Measurements from ENCODE around the gene GRIA3.

The GRIA3 gene

GRCh38 chrX:123167621-123168020, 16.5 kb upstream of the GRIA3 start:
- Histone ChIP-seq H3K4me1 (ENCODE audit: control insufficient read depth in 2 of 2, insufficient read depth in 1 of 2, low read depth in 1 of 2, low read length in 2 of 2) (no peaks in the 10 kb centered on the region), H3K14ac (ENCODE audit: low read length) (no peak overlapping the region), H3K27me3 (ENCODE audit: control insufficient read depth in 3 of 3, insufficient read depth in 3 of 3, low read depth in 1 of 3, low read length in 3 of 3) (no peaks in the 10 kb centered on the region), H4K8ac (ENCODE audit: low read depth, low read length) (no peak overlapping the region), H2BK15ac (ENCODE audit: low read length) (no peak overlapping the region), H3K36me3 (replicated peaks in 1 of 2; ENCODE audit: control insufficient read depth in 2 of 2, insufficient read depth in 2 of 2, low read length in 2 of 2) (no peaks in the 10 kb centered on the region), H3K9me3 (replicated peaks in 1 of 2; ENCODE audit: control insufficient read depth in 2 of 2, insufficient read depth in 1 of 2, low read depth in 1 of 2, low read length in 2 of 2) (no peaks in the 10 kb centered on the region), H3K18ac (ENCODE audit: low read length) (no peak overlapping the region), H2AK5ac (ENCODE audit: low read depth, low read length) (no peak overlapping the region), H4K91ac (ENCODE audit: low read depth, low read length, poor library complexity) (no peak overlapping the region), H3K4ac (ENCODE audit: low read length) (no peak overlapping the region), H3K9ac (ENCODE audit: low read depth, low read length, poor library complexity) (no peak overlapping the region), H3K23ac (ENCODE audit: low read depth, low read length, poor library complexity) (no peak overlapping the region), H2BK120ac (ENCODE audit: low read depth, low read length) (no peak overlapping the region), H3K79me1 (ENCODE audit: low read depth, low read length) (no peaks in the 10 kb centered on the region), H3K4me3 (ENCODE audit: low read length in 2 of 2) (no peak overlapping the region), H2BK12ac (ENCODE audit: low read length) (no peak overlapping the region), H3K27ac (replicated peaks; ENCODE audit: low read length) (no peak overlapping the region), H2AFZ (ENCODE audit: low read length) (no peak overlapping the region), H3K4me2 (ENCODE audit: insufficient read depth, low read length, poor library complexity, severe bottlenecking) (no peak overlapping the region), H2BK5ac (ENCODE audit: low read length) (no peak overlapping the region)
- DNase-seq (ENCODE audit: low spot score): no peak

GRCh38 chrX:123169247-123169901, 14.7 kb upstream of the GRIA3 start:
- Histone ChIP-seq H2BK15ac (ENCODE audit: low read length) (no peak overlapping the region), H3K4me2 (ENCODE audit: insufficient read depth, low read length, poor library complexity, severe bottlenecking) (no peak overlapping the region), H3K23ac (ENCODE audit: low read depth, low read length, poor library complexity) (no peak overlapping the region), H3K36me3 (replicated peaks in 1 of 2; ENCODE audit: control insufficient read depth in 2 of 2, insufficient read depth in 2 of 2, low read length in 2 of 2) (no peaks in the 10 kb centered on the region), H2BK5ac (ENCODE audit: low read length) (no peak overlapping the region), H3K4ac (ENCODE audit: low read length) (no peak overlapping the region), H3K18ac (ENCODE audit: low read length) (no peak overlapping the region), H3K9ac (ENCODE audit: low read depth, low read length, poor library complexity) (no peak overlapping the region), H2AFZ (ENCODE audit: low read length) (no peak overlapping the region), H3K27ac (replicated peaks; ENCODE audit: low read length) (no peak overlapping the region), H3K9me3 (replicated peaks in 1 of 2; ENCODE audit: control insufficient read depth in 2 of 2, insufficient read depth in 1 of 2, low read depth in 1 of 2, low read length in 2 of 2) (no peaks in the 10 kb centered on the region), H3K79me1 (ENCODE audit: low read depth, low read length) (no peaks in the 10 kb centered on the region), H2BK120ac (ENCODE audit: low read depth, low read length) (no peak overlapping the region), H4K8ac (ENCODE audit: low read depth, low read length) (no peak overlapping the region), H3K14ac (ENCODE audit: low read length) (no peak overlapping the region), H2AK5ac (ENCODE audit: low read depth, low read length) (no peak overlapping the region), H2BK12ac (ENCODE audit: low read length) (no peak overlapping the region), H4K91ac (ENCODE audit: low read depth, low read length, poor library complexity) (no peak overlapping the region), H3K27me3 (ENCODE audit: control insufficient read depth in 3 of 3, insufficient read depth in 3 of 3, low read depth in 1 of 3, low read length in 3 of 3) (no peaks in the 10 kb centered on the region), H3K4me1 (ENCODE audit: control insufficient read depth in 2 of 2, insufficient read depth in 1 of 2, low read depth in 1 of 2, low read length in 2 of 2) (no peaks in the 10 kb centered on the region), H3K4me3 (ENCODE audit: low read length in 2 of 2) (no peak overlapping the region)
- no peak for DNase-seq (ENCODE audit: low spot score)
- no CpG with 5 or more reads among the region's 2 CpGs for WGBS, 2 donors (ENCODE audit: extremely low coverage in 2 of 2, insufficient read length in 2 of 2, insufficient replicate concordance in 1 of 2)

GRCh38 chrX:123170546-123170945, 13.5 kb upstream of the GRIA3 start:
- H3K4ac ChIP-seq (ENCODE audit: low read length): no peak overlapping the region
- H3K23ac ChIP-seq (ENCODE audit: low read depth, low read length, poor library complexity): no peak overlapping the region
- H3K9me3 ChIP-seq (replicated peaks in 1 of 2; ENCODE audit: control insufficient read depth in 2 of 2, insufficient read depth in 1 of 2, low read depth in 1 of 2, low read length in 2 of 2): no peaks in the 10 kb centered on the region
- no peak overlapping the region for H3K4me3 ChIP-seq (ENCODE audit: low read length in 2 of 2)
- H2AFZ ChIP-seq (ENCODE audit: low read length): no peak overlapping the region
- no peak overlapping the region for H3K14ac ChIP-seq (ENCODE audit: low read length)
- H3K27me3 ChIP-seq (ENCODE audit: control insufficient read depth in 3 of 3, insufficient read depth in 3 of 3, low read depth in 1 of 3, low read length in 3 of 3): no peaks in the 10 kb centered on the region
- H3K18ac ChIP-seq (ENCODE audit: low read length): no peak overlapping the region
- no peak overlapping the region for H4K91ac ChIP-seq (ENCODE audit: low read depth, low read length, poor library complexity)
- no peak overlapping the region for H2AK5ac ChIP-seq (ENCODE audit: low read depth, low read length)
- H3K27ac ChIP-seq (replicated peaks; ENCODE audit: low read length): no peak overlapping the region
- WGBS, 2 donors (ENCODE audit: extremely low coverage in 2 of 2, insufficient read length in 2 of 2, insufficient replicate concordance in 1 of 2): no CpG with 5 or more reads among the region's 7 CpGs
- no peaks in the 10 kb centered on the region for H3K36me3 ChIP-seq (replicated peaks in 1 of 2; ENCODE audit: control insufficient read depth in 2 of 2, insufficient read depth in 2 of 2, low read length in 2 of 2)
- no peak overlapping the region for H2BK120ac ChIP-seq (ENCODE audit: low read depth, low read length)
- H2BK15ac ChIP-seq (ENCODE audit: low read length): no peak overlapping the region
- no peak overlapping the region for H3K9ac ChIP-seq (ENCODE audit: low read depth, low read length, poor library complexity)
- H2BK12ac ChIP-seq (ENCODE audit: low read length): no peak overlapping the region
- no peaks in the 10 kb centered on the region for H3K79me1 ChIP-seq (ENCODE audit: low read depth, low read length)
- no peak overlapping the region for H2BK5ac ChIP-seq (ENCODE audit: low read length)
- H4K8ac ChIP-seq (ENCODE audit: low read depth, low read length): no peak overlapping the region
- H3K4me1 ChIP-seq (ENCODE audit: control insufficient read depth in 2 of 2, insufficient read depth in 1 of 2, low read depth in 1 of 2, low read length in 2 of 2): no peaks in the 10 kb centered on the region
- no peak for DNase-seq (ENCODE audit: low spot score)
- H3K4me2 ChIP-seq (ENCODE audit: insufficient read depth, low read length, poor library complexity, severe bottlenecking): no peak overlapping the region

- no peaks in the 10 kb centered on the region for H3K9me3 ChIP-seq (replicated peaks in 1 of 2; ENCODE audit: control insufficient read depth in 2 of 2, insufficient read depth in 1 of 2, low read depth in 1 of 2, low read length in 2 of 2)
These were observed 12.3 kb upstream of the GRIA3 start for GRCh38 chrX:123171781-123172180.

More at GRCh38 chrX:123171781-123172180, 12.3 kb upstream of the GRIA3 start:
- Histone ChIP-seq H3K79me1 (ENCODE audit: low read depth, low read length) (no peaks in the 10 kb centered on the region), H3K36me3 (replicated peaks in 1 of 2; ENCODE audit: control insufficient read depth in 2 of 2, insufficient read depth in 2 of 2, low read length in 2 of 2) (no peaks in the 10 kb centered on the region), H4K8ac (ENCODE audit: low read depth, low read length) (no peak overlapping the region), H2BK12ac (ENCODE audit: low read length) (no peak overlapping the region), H2BK120ac (ENCODE audit: low read depth, low read length) (no peak overlapping the region), H3K18ac (ENCODE audit: low read length) (no peak overlapping the region), H3K4ac (ENCODE audit: low read length) (no peak overlapping the region), H3K27ac (replicated peaks; ENCODE audit: low read length) (no peak overlapping the region), H4K91ac (ENCODE audit: low read depth, low read length, poor library complexity) (no peak overlapping the region), H3K4me3 (ENCODE audit: low read length in 2 of 2) (no peak overlapping the region), H2BK5ac (ENCODE audit: low read length) (no peak overlapping the region), H2AK5ac (ENCODE audit: low read depth, low read length) (no peak overlapping the region), H3K27me3 (ENCODE audit: control insufficient read depth in 3 of 3, insufficient read depth in 3 of 3, low read depth in 1 of 3, low read length in 3 of 3) (no peaks in the 10 kb centered on the region), H3K4me1 (ENCODE audit: control insufficient read depth in 2 of 2, insufficient read depth in 1 of 2, low read depth in 1 of 2, low read length in 2 of 2) (no peaks in the 10 kb centered on the region), H3K9ac (ENCODE audit: low read depth, low read length, poor library complexity) (no peak overlapping the region), H2BK15ac (ENCODE audit: low read length) (no peak overlapping the region), H3K4me2 (ENCODE audit: insufficient read depth, low read length, poor library complexity, severe bottlenecking) (no peak overlapping the region), H3K14ac (ENCODE audit: low read length) (no peak overlapping the region), H3K23ac (ENCODE audit: low read depth, low read length, poor library complexity) (no peak overlapping the region), H2AFZ (ENCODE audit: low read length) (no peak overlapping the region)
- DNase-seq (ENCODE audit: low spot score): no peak
- WGBS, 2 donors (ENCODE audit: extremely low coverage in 2 of 2, insufficient read length in 2 of 2, insufficient replicate concordance in 1 of 2): no CpG with 5 or more reads among the region's 3 CpGs
